Calu3 (cell line): ENCODE data around the gene MCC. TPM values are rescaled to one million over a fixed set of nuclear protein-coding genes. Genes with fewer than 3 reads are reported as not detected.

Source experiments
- BruUV-seq: library from RNA; stranded (reverse); fragments of 400-500 nt; replicated peaks from 2 replicates; lab custom pipeline; 2021; lab: Mats Ljungman, UMichigan
- CTCF ChIA-PET: fragments of 300-600 bp; sonication (Branson Sonifier 250); formaldehyde crosslinking; loops from one replicate; lab custom pipeline; 2022; ENCODE audit warnings: antibody characterized with exemption; lab: Charles Lee
- DNase-seq: peaks from one replicate; pipeline ENCODE4 v3.0.0; 2022
- H3K27ac Mint-ChIP-seq: one replicate; pipeline ENCODE4 v1.8.0; 2022; ENCODE audit warnings: mixed read lengths; ENCODE audit not compliant: unreplicated experiment
- H3K27me3 Mint-ChIP-seq: one replicate; pipeline ENCODE4 v1.8.0; 2022; ENCODE audit warnings: mixed read lengths; ENCODE audit not compliant: unreplicated experiment
- H3K36me3 Mint-ChIP-seq: one replicate; pipeline ENCODE4 v1.8.0; 2022; ENCODE audit warnings: mild to moderate bottlenecking, moderate library complexity, mixed read lengths; ENCODE audit not compliant: insufficient read depth, unreplicated experiment
- H3K4me1 Mint-ChIP-seq: one replicate; pipeline ENCODE4 v1.8.0; 2022; ENCODE audit warnings: mild to moderate bottlenecking, low read depth, mixed read lengths; ENCODE audit not compliant: unreplicated experiment
- H3K4me3 Mint-ChIP-seq: one replicate; pipeline ENCODE4 v1.8.0; 2022; ENCODE audit warnings: mild to moderate bottlenecking, low read depth, moderate library complexity, mixed read lengths; ENCODE audit not compliant: unreplicated experiment
- H3K9me3 Mint-ChIP-seq: one replicate; pipeline ENCODE4 v1.8.0; 2022; ENCODE audit warnings: low read depth, mixed read lengths; ENCODE audit not compliant: unreplicated experiment
- CTCF ChIP-seq: fragments of 200-600 bp; IDR thresholded peaks from one replicate; pipeline ENCODE4 v1.8.0; 2022; ENCODE audit warnings: antibody characterized with exemption; ENCODE audit not compliant: unreplicated experiment
- intact Hi-C: fragments of 100-400 bp; cut with micrococcal nuclease; formaldehyde crosslinking; loops from one replicate; pipeline ENCODE4 v1.10.0; 2022; ENCODE audit not compliant: unreplicated experiment
- total RNA-seq: library from RNA; stranded (reverse); gene quantifications from 2 replicates; pipeline ENCODE4 v1.2.3, GENCODE V29; 2022

The MCC gene
- total RNA-seq, 1 experiment from 2014 or later = 2.8 TPM

GRCh38 chr5:112974901-112975300, 513.4 kb downstream of the MCC start:
- Mint-ChIP-seq H3K4me3 (no peak overlapping the region), H3K9me3 (no peaks in the 10 kb centered on the region), H3K4me1 (peaks cover 31% of the 10 kb centered on the region), H3K27ac (no peak overlapping the region), H3K27me3 (no peaks in the 10 kb centered on the region), H3K36me3 (peaks cover 39% of the 10 kb centered on the region)
- CTCF ChIA-PET = no interaction called here
- DNase-seq = no peak
- no peak for TF ChIP-seq CTCF
- BruUV-seq = no TSS peak
- intact Hi-C loops = no loop called here

GRCh38 chr5:112973904-112974303, 514.3 kb downstream of the MCC start:
- CTCF ChIA-PET = no interaction called here
- H3K36me3 Mint-ChIP-seq = peaks cover 33% of the 10 kb centered on the region
- H3K27ac Mint-ChIP-seq = no peak overlapping the region
- peaks cover 32% of the 10 kb centered on the region for H3K4me1 Mint-ChIP-seq
- BruUV-seq = no TSS peak
- H3K9me3 Mint-ChIP-seq = no peaks in the 10 kb centered on the region
- no peak for TF ChIP-seq CTCF
- no peak overlapping the region for H3K4me3 Mint-ChIP-seq
- H3K27me3 Mint-ChIP-seq = no peaks in the 10 kb centered on the region
- no peak for DNase-seq
- intact Hi-C loops = no loop called here

GRCh38 chr5:112973036-112973435, 515.2 kb downstream of the MCC start:
- Mint-ChIP-seq H3K27me3 (no peaks in the 10 kb centered on the region), H3K9me3 (no peaks in the 10 kb centered on the region), H3K27ac (no peak overlapping the region), H3K4me3 (no peak overlapping the region), H3K4me1 (peaks cover 41% of the 10 kb centered on the region), H3K36me3 (peaks cover 28% of the 10 kb centered on the region)
- BruUV-seq = no TSS peak
- TF ChIP-seq CTCF = no peak
- intact Hi-C loops = no loop called here
- CTCF ChIA-PET = no interaction called here
- no peak for DNase-seq

Other genes with a start within 250 kb of the MCC start
- gene TSSK1B, start 53.5 kb downstream of the MCC start, total RNA-seq = not detected in 2 replicates
- gene YTHDC2, start 25.2 kb upstream of the MCC start, total RNA-seq = 31.1 and 31.8 TPM in 2 replicates